A172 (cell line): Measurements from ENCODE around the gene HDDC3. TPM values are rescaled to one million over a fixed set of nuclear protein-coding genes. Genes with fewer than 3 reads are reported as not detected.
"Not testable (repeated sequence)": the region's sequence is repeated elsewhere in the genome, so short reads cannot be mapped to it uniquely, and the experiment has no call there.

ENCODE experiments used
- DNase-seq: peaks from one replicate; pipeline ENCODE4 v3.0.0-alpha.2; 2015; ENCODE audit warnings: low spot score
- total RNA-seq: library from RNA; depleted of rRNA; stranded (reverse); fragments of >200 nt; shearing (Covaris generic); gene quantifications from 2 replicates; pipeline ENCODE4 v1.2.3, GENCODE V29; 2014

The HDDC3 gene
- total RNA-seq, 1 experiment from 2014 or later, result 15.4 TPM

- no peak for DNase-seq
Measured at GRCh38 chr15:90909976-90910375, 22.4 kb downstream of the HDDC3 start.

- not testable (repeated sequence) for DNase-seq
Measured at GRCh38 chr15:90909449-90909848, 22.9 kb downstream of the HDDC3 start.

GRCh38 chr15:90907838-90908507, 24.4 kb downstream of the HDDC3 start:
- DNase-seq, result no peak

- DNase-seq, result no peak
Measured at GRCh38 chr15:90907051-90907660, 25.2 kb downstream of the HDDC3 start.

DNA sequence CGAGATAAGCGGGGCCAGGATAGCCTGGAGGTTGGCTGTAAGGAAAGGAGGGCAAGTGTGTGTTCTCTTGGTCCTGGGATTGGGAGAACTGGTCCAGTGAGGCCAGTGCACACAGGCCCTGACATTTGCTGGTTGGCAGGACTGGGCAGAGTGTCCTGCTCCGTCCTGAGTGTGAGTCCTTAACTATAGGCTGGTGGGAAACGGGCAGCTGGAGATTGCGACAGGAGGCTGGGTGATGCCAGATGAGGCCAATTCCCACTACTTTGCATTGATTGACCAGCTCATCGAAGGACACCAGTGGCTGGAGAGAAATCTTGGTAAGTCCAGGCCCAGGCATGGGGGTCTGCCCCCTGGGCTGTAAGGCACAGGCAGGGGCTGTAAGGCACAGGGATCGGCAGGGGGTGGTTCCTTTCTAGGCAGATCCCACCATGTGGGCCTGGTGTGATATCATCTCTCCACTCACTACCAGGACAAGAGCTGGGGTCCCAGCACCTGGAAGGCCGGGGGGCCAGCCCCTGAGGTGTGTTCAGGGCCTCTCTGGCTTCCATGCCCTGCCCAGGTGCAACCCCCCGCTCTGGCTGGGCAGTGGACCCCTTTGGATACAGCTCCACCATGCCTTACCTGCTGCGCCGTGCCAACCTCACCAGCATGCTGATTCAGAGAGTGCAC, 26.0 kb downstream of the HDDC3 start:
- DNase-seq, result no peak

GRCh38 chr15:90905306-90906180, 26.8 kb downstream of the HDDC3 start:
- no peak for DNase-seq

DNA sequence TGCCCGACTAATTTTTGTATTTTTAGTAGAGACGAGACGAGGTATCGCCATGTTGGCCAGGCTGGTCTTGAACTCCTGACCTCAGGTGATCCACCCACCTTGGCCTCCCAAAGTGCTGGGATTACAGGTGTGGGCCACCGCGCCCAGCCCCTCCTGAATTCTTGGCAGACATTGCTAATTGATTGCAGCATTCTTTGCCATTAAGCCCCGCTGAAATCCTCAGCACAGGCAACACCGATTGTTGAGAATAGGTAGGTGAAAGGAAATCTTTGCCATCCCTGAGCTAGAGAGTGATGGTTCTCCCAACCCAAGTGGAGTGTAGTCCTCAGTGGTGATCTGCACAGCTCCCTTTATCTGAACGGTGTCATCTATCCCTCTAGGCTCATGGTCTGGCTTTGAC, 27.6 kb downstream of the HDDC3 start:
- DNase-seq, result no peak

- DNase-seq, result no peak
Measured at GRCh38 chr15:90903733-90904536, 28.4 kb downstream of the HDDC3 start.

GRCh38 chr15:90902840-90903732, 29.3 kb downstream of the HDDC3 start, which contains the start of gene MAN2A2:
TSS of gene MAN2A2 (plus strand) at chr15:90903302. CDS start at chr15:90904208, 906 bp downstream.
- peak; percentile 12 for DNase-seq

DNA sequence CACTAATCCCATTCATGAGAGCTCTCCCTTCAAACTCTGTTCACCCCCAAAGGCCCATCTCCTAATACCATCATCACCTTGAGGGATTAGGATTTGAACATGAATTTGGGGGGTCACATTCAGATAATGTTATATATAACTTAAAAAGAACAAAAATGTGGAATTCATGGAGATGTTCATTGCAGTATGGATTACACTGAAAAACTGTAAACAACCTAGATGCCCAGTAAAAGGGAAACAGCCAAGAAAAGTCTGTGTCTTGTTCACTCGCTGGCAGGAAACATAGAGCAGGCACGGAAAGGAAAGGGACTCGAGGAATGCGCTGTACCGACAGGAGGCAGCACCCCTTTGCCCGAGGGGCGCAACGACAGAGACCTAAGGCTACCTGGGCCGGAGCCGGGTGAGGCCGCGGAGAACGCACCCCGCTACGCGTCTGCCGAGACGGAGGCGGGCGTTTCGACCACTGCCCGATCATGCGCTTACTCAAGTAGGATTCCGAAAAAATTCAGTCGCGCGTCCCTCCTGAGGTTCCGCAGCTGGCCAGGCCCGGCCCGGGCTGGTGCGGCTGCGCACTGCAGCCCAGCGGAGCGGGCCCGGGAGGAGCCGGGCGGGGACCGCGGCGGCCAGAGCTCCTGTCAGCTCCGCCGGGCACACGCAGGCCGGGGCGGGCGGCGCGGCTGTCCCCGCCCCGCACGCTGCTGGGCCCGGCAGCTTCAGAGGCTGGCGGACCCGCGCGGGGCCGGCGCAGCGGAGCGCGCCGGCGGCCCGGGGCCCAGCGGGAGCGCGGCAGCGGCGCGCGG, 30.1 kb downstream of the HDDC3 start:
- peak; percentile 68 for DNase-seq

GRCh38 chr15:90901175-90902039, 30.9 kb downstream of the HDDC3 start:
- no peak for DNase-seq

DNA sequence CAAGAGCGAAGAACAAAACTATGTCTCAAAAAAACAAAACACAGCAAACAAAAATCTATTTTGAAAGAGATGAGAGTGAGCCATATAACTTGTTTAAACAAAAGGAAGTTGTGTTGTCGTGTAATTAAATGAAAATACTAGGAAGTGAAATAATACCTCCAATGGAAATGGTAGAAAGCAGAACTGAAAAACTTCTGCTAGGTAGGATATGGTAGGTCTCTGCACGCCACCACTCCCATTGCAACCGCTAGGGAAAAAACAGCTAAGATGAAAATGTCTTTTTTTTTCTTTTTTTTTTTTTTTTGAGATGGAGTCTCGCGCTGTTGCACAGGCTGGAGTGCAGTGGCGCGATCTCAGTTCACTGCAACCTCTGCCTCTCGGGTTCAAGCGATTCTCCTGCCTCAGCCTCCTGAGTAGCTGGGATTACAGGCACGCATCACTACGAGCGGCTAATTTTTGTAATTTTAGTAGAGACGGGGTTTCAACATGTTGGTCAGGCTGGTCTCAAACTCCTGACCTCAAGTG, 35.2 kb downstream of the HDDC3 start:
- DNase-seq, result not testable (repeated sequence)

GRCh38 chr15:90895571-90896117, 36.7 kb downstream of the HDDC3 start:
- DNase-seq, result no peak

- no peak for DNase-seq
Measured at GRCh38 chr15:90893175-90894090, 38.9 kb downstream of the HDDC3 start.

DNA sequence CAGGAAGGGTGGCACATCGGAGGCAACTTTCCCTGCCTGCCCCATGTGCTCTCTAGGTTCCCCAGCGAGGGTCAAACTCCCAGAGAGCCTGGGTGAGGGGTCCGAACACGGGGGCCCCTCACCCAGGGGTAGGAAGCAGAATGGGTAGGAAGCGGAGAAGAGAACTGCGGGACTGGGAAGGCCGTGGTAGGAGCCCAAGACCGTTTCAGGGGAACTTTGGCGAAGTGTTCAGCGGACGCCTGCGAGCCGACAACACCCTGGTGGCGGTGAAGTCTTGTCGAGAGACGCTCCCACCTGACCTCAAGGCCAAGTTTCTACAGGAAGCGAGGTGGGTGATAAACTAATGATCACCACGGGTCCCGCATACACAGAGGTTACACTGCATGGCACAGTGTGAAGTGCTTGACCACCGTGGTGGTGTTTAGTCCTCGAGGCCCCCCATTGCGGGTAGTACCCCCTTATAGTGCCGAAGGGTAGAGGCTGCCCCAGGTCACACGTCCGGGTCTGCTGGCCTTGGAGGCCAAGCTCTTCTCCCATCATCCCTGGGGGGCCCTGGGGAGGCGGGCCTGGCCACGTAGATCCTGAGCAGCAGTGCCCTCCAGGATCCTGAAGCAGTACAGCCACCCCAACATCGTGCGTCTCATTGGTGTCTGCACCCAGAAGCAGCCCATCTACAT, 39.7 kb downstream of the HDDC3 start:
- no peak for DNase-seq

DNA sequence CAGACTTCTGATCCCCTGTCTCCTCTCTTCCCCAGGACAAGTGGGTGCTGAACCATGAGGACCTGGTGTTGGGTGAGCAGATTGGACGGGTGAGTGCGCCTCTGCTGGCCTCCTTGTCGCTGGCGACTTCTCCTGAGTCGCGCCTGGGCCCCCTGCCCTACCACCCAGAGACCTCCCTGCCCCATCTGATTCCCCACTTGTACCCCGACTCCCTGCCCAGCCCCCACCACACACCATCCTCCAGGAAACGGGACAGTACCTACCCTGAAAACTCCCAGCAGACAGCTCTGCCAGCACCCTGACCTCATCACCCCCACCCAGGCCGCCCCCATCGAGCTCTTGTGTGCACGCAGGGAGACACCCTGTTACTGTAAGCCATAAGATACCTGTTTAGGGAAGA, 40.3 kb downstream of the HDDC3 start:
- no peak for DNase-seq
